DOHH2 (cell line): ENCODE data around the gene ADAM29.

Experiments
- EZH2phosphoT487 ChIP-seq: fragments of 200-600 bp; sonication (generic); IDR thresholded peaks from 2 replicates; pipeline ENCODE4 v1.6.1; 2017; ENCODE audit warnings: borderline replicate concordance, mild to moderate bottlenecking, antibody characterized with exemption, low read length, moderate library complexity, mixed read lengths
- TF ChIP-seq, protein P1 (sequence below): fragments of 200-600 bp; sonication (generic); IDR thresholded peaks from one replicate; pipeline ENCODE4 v1.5.1; 2014; ENCODE audit warnings: antibody characterized with exemption, mild to moderate bottlenecking, low read depth, low read length; ENCODE audit not compliant: poor library complexity, severe bottlenecking

DNA sequence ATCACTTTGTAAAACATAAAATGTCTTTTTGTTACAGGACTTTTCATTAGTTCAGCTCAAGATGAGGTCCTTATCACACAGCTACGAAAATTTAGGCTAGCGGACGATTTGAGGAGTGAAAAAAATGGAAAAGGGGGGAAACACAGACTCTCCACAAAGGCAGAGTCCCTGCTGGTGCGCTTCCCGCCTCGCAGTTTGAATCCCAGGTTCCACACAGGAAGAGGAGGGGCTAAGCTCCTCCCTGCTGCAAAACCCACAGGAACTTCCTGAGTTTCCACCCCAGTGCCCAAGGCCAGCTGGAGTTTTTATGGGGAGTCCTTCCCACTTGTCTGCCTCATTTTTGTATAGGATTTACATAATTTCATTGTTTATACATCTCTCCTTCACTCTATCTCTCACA, 11.2 kb downstream of the ADAM29 start:
- no peak for TF ChIP-seq EZH2phosphoT487
- TF ChIP-seq, protein P1, sequence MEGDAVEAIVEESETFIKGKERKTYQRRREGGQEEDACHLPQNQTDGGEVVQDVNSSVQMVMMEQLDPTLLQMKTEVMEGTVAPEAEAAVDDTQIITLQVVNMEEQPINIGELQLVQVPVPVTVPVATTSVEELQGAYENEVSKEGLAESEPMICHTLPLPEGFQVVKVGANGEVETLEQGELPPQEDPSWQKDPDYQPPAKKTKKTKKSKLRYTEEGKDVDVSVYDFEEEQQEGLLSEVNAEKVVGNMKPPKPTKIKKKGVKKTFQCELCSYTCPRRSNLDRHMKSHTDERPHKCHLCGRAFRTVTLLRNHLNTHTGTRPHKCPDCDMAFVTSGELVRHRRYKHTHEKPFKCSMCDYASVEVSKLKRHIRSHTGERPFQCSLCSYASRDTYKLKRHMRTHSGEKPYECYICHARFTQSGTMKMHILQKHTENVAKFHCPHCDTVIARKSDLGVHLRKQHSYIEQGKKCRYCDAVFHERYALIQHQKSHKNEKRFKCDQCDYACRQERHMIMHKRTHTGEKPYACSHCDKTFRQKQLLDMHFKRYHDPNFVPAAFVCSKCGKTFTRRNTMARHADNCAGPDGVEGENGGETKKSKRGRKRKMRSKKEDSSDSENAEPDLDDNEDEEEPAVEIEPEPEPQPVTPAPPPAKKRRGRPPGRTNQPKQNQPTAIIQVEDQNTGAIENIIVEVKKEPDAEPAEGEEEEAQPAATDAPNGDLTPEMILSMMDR, result no peak
